ENCODE results near the gene ORAI1.
"Not testable (repeated sequence)": the region's sequence is repeated elsewhere in the genome, so short reads cannot be mapped to it uniquely, and the experiment has no call there.

Gene ORAI1

DNA sequence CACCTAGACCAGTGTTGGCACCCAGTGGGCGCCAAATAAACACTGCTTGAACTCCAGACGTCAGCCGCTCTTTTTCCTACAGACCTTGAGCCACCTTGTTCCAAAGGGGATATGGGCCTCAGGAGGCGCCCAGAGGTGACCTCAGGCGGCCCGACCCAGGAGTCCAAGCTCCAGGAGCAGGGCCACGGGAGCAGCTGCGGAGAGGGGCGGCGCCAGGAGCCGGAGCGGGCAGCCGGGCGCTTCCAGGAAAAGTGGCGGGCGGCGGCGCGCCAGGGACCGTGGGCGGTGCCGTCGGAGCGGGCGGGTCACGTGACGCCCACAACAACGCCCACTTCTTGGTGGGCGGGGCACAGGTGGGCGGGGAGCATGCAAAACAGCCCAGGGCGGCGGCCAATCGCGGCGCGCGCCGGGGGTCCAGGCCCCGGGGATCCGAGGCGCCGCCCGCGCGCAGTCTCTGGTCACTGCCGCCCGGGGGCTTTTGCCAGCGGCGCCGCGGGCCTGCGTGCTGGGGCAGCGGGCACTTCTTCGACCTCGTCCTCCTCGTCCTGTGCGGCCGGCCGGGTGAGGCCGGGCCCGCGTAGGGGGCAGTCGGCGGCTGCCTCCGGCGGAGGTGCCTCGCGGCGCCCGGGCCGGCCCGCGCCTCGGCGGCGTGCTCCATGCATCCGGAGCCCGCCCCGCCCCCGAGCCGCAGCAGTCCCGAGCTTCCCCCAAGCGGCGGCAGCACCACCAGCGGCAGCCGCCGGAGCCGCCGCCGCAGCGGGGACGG, at the start of gene ORAI1:
Gene ORAI1, plus strand, starts transcription at position 444 of the 766 bp plus-strand sequence.
- DNase-seq, result peak; percentile 99

- DNase-seq, result no peak
These were observed 49.4 kb upstream of the ORAI1 start for GRCh38 chr12:121576851-121577391.

- DNase-seq, result no peak
These were observed 48.7 kb upstream of the ORAI1 start for GRCh38 chr12:121577443-121578180.

DNA sequence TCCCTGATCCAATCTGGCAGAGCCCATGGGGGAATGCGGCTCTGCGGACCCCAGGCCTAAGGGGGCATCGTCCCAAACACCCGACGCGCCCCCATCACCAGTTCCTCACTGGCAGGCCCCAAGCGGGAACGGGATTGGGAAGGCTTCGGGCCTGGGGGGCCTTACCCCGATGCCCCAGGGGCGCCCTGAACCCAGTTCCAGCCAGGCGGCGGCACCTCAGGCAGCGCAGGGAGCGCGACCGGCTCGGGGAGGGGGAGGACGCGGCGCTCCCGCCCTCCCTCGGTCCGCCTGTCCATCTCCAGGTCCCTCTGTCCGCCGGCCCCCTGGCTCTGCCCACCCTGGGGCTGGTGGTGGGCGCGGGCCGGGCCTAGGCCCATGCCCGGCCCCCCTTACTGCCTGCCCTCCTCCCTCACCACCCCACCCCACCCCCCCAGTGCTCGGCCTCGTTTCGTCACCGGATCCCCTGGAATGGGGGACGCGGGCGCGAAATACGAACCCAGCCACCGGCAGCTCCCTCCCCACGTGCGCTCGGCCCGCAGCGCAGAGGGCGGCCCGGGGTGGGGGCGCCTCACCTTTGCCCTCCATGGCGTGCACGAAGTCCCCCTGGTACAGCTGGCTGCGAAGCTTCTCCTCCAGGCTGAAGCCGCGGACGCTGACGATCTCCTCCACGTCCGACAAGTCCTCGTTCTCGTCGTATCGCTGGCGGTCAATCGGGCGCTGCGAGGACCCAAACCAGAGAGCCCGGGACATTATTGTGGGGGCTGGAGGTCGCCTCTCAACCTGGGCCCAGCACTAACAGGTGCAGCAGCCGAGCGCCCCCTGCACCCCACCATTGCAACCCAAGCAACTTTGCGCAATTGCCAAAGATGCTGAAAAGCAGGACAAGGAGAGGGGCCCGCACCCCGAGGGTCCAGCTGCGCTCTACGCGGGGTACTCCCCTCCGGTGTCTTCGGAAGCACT, 47.8 kb upstream of the ORAI1 start:
- DNase-seq, result no peak

GRCh38 chr12:121579190-121579791, 47.0 kb upstream of the ORAI1 start:
- peak; percentile 74 for DNase-seq

DNA sequence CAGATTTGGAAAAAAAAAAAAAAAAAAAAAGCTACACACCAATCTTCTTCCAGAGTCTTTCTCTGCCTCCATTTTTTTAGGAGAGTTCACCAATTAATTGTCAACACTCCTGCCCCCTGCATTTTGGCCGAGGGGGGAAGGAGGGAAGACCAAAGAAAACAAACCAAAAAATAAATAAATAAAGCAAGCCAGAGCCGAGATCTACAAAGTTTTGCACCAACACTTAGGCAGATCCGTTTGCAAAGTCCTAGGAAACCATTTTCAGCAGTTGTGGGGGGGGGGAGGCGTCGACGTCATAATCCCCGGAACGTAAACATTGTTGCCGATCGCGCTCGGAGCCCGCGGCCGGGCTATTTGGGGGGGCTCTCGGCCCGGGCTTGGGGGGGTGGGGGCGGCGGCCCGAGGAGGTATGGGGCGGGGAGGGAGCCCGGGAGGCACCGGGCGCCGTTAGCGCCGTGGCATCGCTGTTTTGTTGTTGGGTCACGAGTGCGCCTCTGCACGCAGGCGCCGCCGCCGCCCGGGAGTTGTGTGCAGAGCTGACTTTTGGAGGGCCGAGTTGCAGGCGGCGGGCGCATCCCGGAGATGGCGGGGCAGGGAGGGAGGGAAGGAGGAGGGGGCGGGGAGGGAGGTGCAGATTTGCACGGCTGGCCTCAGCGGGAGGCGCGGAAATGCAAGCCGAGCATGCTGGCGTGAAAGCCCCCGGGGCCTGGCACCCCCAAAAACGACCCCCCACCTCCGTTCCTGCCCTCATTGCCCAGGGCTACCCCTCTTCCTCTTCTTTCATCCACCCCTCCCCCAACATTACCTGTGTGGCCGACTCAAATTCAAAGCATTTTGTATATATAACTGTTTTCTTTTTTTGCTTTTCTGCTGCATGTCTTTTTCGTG, 46.1 kb upstream of the ORAI1 start:
- DNase-seq, result peak; percentile 90

GRCh38 chr12:121580959-121581685, 45.2 kb upstream of the ORAI1 start, which contains the start of gene KDM2B:
Gene KDM2B (minus strand): TSS chr12:121581023. CDS start chr12:121580911, 112 bp downstream.
- peak; percentile 72 for DNase-seq

GRCh38 chr12:121581686-121582429, 44.5 kb upstream of the ORAI1 start:
- DNase-seq, result peak; percentile 46

DNA sequence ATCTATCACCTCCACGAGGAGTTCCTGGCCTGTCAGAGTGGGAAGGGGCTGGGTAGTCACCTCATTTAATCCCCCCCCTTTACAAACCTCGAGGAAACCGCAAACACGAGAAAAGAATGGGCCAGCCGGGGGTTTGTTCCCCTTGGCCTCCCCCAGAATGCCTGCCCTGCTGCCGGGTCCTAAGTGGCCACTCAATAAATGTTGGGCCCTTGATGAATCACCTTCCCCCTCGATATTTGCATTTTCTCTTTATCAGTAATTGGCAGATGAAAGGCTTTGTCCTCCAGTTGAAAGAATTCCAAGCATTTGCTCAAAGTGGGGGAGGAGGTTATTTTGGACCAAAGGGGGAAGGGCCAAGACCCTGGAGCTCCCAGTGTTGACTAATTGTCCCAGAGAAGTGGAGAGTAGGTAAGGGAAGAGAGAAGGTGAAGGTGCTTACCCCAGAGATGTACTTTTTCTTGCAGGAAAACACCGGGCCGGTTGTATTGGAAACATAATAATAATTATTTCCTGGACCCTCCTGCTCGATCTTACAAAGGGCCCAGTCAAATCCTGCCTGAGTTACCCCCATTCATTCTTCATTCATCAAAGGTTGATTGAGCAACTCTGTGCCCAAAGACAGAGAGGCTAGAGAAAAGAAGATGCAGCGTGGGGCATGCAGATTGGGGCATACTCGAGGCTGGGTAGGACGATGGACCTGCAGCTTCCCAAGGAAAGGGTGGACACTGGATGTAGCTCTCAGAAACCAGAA, 43.6 kb upstream of the ORAI1 start:
- no peak for DNase-seq

DNA sequence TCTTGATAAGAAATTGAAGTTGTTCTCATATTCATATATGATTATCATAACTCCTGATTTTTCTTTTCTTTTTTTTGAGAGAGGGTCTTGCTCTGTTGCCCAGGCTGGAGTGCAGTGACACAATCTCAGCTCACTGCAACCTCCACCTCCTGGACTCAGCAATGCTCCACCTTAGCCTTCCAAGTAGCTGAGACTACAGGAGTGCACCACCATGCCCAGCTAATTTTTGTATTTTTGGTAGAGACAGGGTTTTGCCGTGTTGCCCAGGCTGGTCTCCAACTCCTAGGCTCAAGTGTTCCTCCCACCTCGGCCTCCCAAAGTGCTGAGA, 43.0 kb upstream of the ORAI1 start:
- not testable (repeated sequence) for DNase-seq

DNA sequence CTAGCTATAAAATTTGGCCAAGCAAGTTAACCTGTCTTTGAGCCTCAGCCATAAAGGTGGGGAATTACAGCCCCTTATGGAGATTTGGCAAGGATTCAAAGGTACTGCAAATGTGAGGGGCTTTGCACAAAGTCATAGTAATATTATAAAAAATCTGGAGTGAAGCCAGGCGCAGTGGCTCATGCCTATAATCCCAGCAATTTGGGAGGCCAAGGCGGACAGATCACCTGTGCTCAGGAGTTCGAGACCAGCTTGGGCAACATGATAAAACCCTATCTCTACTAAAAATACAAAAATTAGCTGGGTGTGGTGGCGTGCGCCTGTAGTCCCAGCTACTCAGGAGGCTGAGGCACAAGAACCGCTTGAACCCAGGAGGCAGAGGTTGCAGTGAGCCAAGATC, 41.4 kb upstream of the ORAI1 start:
- not testable (repeated sequence) for DNase-seq

GRCh38 chr12:121590476-121591143, 35.7 kb upstream of the ORAI1 start:
- DNase-seq, result no peak

- DNase-seq, result no peak
These were observed 34.0 kb upstream of the ORAI1 start for GRCh38 chr12:121592320-121592719.

DNA sequence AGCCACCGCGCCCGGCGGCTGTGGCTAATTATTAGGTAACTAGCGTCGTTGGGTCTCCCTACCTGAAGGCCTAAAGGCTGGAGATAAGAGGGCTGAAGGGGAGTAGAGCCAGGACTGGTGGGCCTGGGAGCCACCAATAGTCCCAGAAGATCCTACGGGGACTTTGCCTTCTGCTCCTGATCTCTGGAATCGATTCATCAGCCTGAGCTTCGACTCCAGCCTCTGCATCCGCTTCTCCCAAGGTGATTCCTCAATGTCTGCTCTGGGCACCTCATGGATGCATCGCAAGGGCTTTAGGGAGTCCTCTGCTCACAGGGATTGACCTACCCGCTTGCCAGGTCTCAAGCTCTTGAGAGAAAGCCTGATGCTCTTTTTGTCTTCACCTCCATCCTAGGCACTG, 30.8 kb upstream of the ORAI1 start:
- DNase-seq, result no peak

DNA sequence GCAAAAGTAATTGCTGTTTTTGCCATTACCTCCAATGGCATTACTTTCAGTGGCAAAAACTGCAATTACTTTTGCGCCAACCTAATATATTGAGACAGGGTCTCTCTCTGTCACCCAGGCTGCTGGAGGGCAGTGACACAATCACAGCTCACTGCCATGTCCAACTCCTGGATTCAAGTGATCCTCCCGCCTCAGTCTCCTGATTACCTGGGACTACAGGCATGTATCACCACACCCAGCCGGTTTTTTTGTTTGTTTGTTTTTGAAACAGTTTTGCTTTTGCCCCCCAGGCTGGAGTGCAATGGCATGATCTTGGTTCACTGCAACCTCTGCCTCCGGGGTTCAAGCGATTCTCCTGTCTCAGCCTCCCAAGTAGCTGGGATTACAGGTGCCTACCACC, 29.8 kb upstream of the ORAI1 start:
- DNase-seq, result no peak

DNA sequence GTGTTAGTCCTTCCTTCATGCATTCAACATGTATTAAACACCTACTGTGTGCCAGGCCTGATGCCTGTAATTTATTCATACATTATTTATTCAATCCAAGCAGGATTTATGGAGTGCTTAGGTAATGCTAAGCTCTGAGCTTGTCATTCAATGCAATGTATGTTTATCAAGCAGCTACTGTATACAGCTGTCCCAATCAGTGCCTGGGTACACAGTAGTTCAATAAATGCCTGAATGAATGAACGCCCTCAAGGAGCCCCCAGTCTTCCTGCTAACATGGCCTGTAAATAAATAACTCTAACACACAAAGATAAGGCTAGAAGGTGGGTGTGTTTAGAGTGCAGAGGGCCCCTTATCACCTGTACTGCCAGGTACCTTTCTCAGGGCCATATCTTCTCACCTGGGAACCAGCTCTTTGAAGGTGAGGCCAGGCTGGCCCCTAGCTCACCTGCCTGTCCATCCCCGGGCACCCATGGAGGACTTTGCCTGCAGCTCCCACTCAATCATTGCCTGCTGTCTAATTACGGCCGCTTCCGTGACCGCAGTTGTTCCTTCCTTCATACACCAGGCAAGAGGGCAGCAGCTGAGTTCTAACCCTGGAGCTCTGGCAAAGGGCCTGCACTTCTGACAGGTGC, 25.5 kb upstream of the ORAI1 start:
- peak; percentile 55 for DNase-seq

DNA sequence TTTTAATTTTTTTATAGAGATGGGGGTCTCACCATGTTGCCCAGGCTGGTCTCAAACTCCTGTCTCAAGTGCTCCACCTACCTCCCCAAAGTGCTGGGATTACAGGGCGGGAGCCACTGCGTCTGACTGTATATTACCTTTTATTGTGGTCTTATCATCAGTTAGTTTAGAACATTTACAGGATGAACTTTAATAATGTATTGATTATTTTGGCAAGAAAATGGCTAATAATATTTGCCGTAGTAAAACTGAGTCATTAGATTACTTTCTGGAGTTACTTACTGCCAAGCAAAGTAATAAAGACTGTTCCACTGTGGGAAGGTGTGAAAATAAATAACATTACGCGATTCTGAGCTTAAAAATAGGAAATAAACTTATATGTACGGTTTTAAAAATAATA, 23.6 kb upstream of the ORAI1 start:
- no peak for DNase-seq

DNA sequence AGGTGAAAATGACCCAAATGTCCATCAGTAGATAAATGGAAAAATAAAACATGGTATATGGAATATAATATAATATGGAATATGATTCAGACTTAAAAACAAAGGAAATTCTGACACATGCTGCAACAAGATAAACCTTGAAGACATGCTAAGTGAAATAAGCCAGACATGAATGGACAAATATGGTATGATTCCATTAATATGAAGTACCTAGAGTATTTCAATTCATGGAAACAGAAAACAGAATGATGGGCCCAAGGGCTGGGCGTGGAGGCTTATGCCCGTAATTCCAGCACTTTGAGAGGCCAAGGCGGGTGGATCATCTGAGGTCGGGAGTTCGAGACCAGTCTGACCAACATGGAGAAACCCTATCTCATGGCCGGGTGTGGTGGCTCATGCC, 22.7 kb upstream of the ORAI1 start:
- DNase-seq, result no peak
